ENCODE measurements around the gene SLC38A4. TPM values are rescaled to one million over a fixed set of nuclear protein-coding genes. Genes with fewer than 3 reads are reported as not detected.

SLC38A4 gene
- total RNA-seq, 1 donor from 2014 or later = 2.5 TPM

DNA sequence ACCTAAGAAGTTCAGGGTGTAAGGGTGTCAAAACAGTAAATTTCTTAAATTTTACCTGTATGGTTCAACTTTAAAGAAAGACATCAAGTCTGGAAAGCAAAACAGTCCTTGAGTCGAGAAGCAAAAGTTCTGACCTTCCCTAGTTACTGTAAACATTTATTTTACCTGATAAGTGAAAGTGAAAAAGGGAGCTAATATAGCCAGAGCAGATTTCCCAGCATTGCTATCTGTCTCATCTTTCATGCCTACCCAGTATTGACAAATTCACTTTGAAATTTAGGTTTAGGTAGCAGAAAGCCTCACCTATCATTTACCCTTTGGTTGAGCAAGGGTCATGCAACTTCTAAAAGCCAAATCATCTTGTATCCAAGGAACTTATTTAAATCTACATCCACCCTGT lies 24.5 kb downstream of the SLC38A4 start:
- H3K4me1 Mint-ChIP-seq = no peaks in the 10 kb centered on the region
- no peaks in the 10 kb centered on the region for H3K9me3 Mint-ChIP-seq
- TF ChIP-seq EZH2phosphoT487 (IDR thresholded peaks at IDR 0.05) (no peak), EZH2 (IDR thresholded peaks at IDR 0.05) (no peak)
- TF ChIP-seq, protein P1, sequence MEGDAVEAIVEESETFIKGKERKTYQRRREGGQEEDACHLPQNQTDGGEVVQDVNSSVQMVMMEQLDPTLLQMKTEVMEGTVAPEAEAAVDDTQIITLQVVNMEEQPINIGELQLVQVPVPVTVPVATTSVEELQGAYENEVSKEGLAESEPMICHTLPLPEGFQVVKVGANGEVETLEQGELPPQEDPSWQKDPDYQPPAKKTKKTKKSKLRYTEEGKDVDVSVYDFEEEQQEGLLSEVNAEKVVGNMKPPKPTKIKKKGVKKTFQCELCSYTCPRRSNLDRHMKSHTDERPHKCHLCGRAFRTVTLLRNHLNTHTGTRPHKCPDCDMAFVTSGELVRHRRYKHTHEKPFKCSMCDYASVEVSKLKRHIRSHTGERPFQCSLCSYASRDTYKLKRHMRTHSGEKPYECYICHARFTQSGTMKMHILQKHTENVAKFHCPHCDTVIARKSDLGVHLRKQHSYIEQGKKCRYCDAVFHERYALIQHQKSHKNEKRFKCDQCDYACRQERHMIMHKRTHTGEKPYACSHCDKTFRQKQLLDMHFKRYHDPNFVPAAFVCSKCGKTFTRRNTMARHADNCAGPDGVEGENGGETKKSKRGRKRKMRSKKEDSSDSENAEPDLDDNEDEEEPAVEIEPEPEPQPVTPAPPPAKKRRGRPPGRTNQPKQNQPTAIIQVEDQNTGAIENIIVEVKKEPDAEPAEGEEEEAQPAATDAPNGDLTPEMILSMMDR (IDR thresholded peaks at IDR 0.05) = no peak
- Histone ChIP-seq H3K79me2 (ENCODE audit: low read depth) (no peaks in the 10 kb centered on the region), H2AFZ (replicated peaks) (no peak overlapping the region), H3K9ac (no peak overlapping the region), H3K4me3 (no peak overlapping the region), H3K4me2 (no peak overlapping the region), H3K4me1 (no peaks in the 10 kb centered on the region), H3K27me3 (no peaks in the 10 kb centered on the region), H3K36me3 (no peaks in the 10 kb centered on the region), H3K27ac (no peak overlapping the region), H3F3A (ENCODE audit: low read depth) (no peaks in the 10 kb centered on the region), H3K9me3 (ENCODE audit: low read depth) (no peaks in the 10 kb centered on the region), H4K20me1 (ENCODE audit: low read depth) (no peaks in the 10 kb centered on the region)
- H3K4me3 Mint-ChIP-seq = no peak overlapping the region
- peaks cover 2% of the 10 kb centered on the region for H3K27me3 Mint-ChIP-seq (ENCODE audit: insufficient read depth, low read depth)
- H3K36me3 Mint-ChIP-seq = no peaks in the 10 kb centered on the region
- no peak overlapping the region for H3K27ac Mint-ChIP-seq
- DNase-seq (ENCODE audit: low spot score) = no peak

DNA sequence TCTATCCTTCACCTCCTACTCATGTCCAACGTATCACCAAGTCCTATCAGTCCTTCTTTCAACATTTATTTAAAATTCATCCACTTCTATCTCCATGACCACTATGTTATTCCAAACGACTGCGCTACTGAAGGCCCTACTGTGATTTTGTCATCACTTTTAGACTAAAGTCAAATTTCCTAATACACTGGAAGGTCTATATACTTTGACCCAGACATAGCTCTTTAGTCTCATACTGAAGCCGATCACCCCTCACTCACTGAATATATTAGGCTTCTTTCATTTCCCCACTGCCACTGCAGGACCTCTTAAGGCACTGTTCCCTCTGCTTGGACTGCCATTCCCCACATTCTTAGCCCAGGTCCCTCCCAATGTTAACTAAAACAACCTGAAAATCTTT lies 25.6 kb downstream of the SLC38A4 start:
- no peaks in the 10 kb centered on the region for H3K9me3 ChIP-seq (ENCODE audit: low read depth)
- H3K9ac ChIP-seq = no peak overlapping the region
- no peak for DNase-seq (ENCODE audit: low spot score)

DNA sequence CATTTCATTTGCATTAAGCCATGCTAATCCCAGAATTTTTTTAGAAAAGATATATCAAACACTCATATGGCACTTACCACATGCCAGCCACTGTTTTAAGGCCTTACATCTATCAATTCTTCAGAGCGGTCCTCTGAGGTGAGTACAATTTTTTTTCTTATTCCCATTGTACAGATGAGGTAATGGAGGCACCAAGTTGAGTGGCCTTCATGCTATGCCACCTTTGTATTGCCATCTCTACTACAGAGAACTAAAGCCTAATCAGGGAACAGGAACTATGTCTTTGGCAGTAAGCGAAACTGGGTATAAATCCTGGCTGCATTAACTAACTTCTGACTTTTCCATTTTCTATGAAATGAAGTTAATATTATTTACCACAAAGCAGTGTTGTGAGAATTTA lies 27.1 kb downstream of the SLC38A4 start:
- no peak overlapping the region for H3K27ac Mint-ChIP-seq
- no peak overlapping the region for H3K4me3 ChIP-seq
- H2AFZ ChIP-seq (replicated peaks) = no peak overlapping the region
- DNase-seq (ENCODE audit: low spot score) = no peak
- no peaks in the 10 kb centered on the region for H3K36me3 Mint-ChIP-seq
- no peaks in the 10 kb centered on the region for H3K36me3 ChIP-seq
- H3K4me3 Mint-ChIP-seq = no peak overlapping the region
- H3K27ac ChIP-seq = no peak overlapping the region
- H3K9ac ChIP-seq = no peak overlapping the region
- TF ChIP-seq, protein P1 (IDR thresholded peaks at IDR 0.05) = no peak
- no peaks in the 10 kb centered on the region for H3K9me3 Mint-ChIP-seq
- H3K27me3 ChIP-seq = no peaks in the 10 kb centered on the region
- H3K4me1 ChIP-seq = no peaks in the 10 kb centered on the region
- no peaks in the 10 kb centered on the region for H3K4me1 Mint-ChIP-seq
- H3K79me2 ChIP-seq (ENCODE audit: low read depth) = no peaks in the 10 kb centered on the region
- H3F3A ChIP-seq (ENCODE audit: low read depth) = no peaks in the 10 kb centered on the region
- H3K9me3 ChIP-seq (ENCODE audit: low read depth) = no peaks in the 10 kb centered on the region
- H3K4me2 ChIP-seq = no peak overlapping the region
- peaks cover 2% of the 10 kb centered on the region for H3K27me3 Mint-ChIP-seq (ENCODE audit: insufficient read depth, low read depth)
- H4K20me1 ChIP-seq (ENCODE audit: low read depth) = no peaks in the 10 kb centered on the region

More for the DNA sequence above, 25.6 kb downstream of the SLC38A4 start:
- H3K27me3 Mint-ChIP-seq (ENCODE audit: insufficient read depth, low read depth) = peaks cover 2% of the 10 kb centered on the region
- no peaks in the 10 kb centered on the region for H3K9me3 Mint-ChIP-seq
- Histone ChIP-seq H2AFZ (replicated peaks) (no peak overlapping the region), H3K4me3 (no peak overlapping the region), H3K79me2 (ENCODE audit: low read depth) (no peaks in the 10 kb centered on the region), H3K27ac (no peak overlapping the region), H4K20me1 (ENCODE audit: low read depth) (no peaks in the 10 kb centered on the region), H3F3A (ENCODE audit: low read depth) (no peaks in the 10 kb centered on the region), H3K27me3 (no peaks in the 10 kb centered on the region), H3K4me1 (no peaks in the 10 kb centered on the region), H3K36me3 (no peaks in the 10 kb centered on the region), H3K4me2 (no peak overlapping the region)
- no peak overlapping the region for H3K4me3 Mint-ChIP-seq
- no peaks in the 10 kb centered on the region for H3K4me1 Mint-ChIP-seq
- H3K36me3 Mint-ChIP-seq = no peaks in the 10 kb centered on the region
- no peak overlapping the region for H3K27ac Mint-ChIP-seq
- TF ChIP-seq, protein P1 (IDR thresholded peaks at IDR 0.05) = no peak
- TF ChIP-seq EZH2 (IDR thresholded peaks at IDR 0.05) (no peak), EZH2phosphoT487 (IDR thresholded peaks at IDR 0.05) (no peak)

DNA sequence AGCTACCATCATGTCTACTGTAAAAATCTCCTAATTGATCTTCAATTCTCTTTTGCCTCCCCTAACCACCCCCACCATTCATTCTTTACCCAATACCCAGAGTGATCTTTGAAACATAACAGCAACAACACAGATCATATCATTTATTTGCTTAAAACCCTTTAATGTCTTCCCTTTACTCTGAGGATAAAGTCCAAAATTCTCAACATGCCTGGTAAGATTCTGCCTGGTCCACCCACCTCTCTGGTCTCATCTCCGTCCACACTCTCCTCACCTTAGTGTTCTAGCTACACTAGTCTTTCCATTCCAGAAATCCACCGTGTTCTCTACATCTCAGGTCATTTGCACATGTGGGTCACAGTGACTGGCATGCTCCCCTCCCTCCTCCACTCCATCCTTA lies 27.7 kb downstream of the SLC38A4 start:
- no peaks in the 10 kb centered on the region for H3F3A ChIP-seq (ENCODE audit: low read depth)
- H3K4me1 Mint-ChIP-seq = no peaks in the 10 kb centered on the region
- no peak overlapping the region for H3K27ac Mint-ChIP-seq
- no peak overlapping the region for H3K4me3 Mint-ChIP-seq
- TF ChIP-seq EZH2phosphoT487 (IDR thresholded peaks at IDR 0.05) (no peak), EZH2 (IDR thresholded peaks at IDR 0.05) (no peak)
- TF ChIP-seq, protein P1 (IDR thresholded peaks at IDR 0.05) = no peak
- no peaks in the 10 kb centered on the region for H3K4me1 ChIP-seq
- H3K27me3 Mint-ChIP-seq (ENCODE audit: insufficient read depth, low read depth) = peaks cover 2% of the 10 kb centered on the region
- no peaks in the 10 kb centered on the region for H3K9me3 ChIP-seq (ENCODE audit: low read depth)
- no peaks in the 10 kb centered on the region for H3K36me3 ChIP-seq
- no peak overlapping the region for H3K9ac ChIP-seq
- no peak overlapping the region for H2AFZ ChIP-seq (replicated peaks)
- no peaks in the 10 kb centered on the region for H3K79me2 ChIP-seq (ENCODE audit: low read depth)
- no peaks in the 10 kb centered on the region for H3K9me3 Mint-ChIP-seq
- no peak overlapping the region for H3K4me3 ChIP-seq
- no peak for DNase-seq (ENCODE audit: low spot score)
- no peaks in the 10 kb centered on the region for H3K36me3 Mint-ChIP-seq
- H3K4me2 ChIP-seq = no peak overlapping the region
- no peaks in the 10 kb centered on the region for H4K20me1 ChIP-seq (ENCODE audit: low read depth)
- H3K27ac ChIP-seq = no peak overlapping the region
- no peaks in the 10 kb centered on the region for H3K27me3 ChIP-seq
